ENCODE results near the gene FREY1. TPM values are rescaled to one million over a fixed set of nuclear protein-coding genes. Genes with fewer than 3 reads are reported as not detected.

Gene FREY1
- total and polyA plus RNA-seq, 5 donors from 2014 or later, result 1.8 TPM; not detected in 4

GRCh38 chr11:45921561-45922424 lies 14.7 kb upstream of the FREY1 start:
- Histone ChIP-seq H3K9me3 (ENCODE audit: control insufficient read depth in 2 of 2, low read length in 2 of 2) (no peaks in the 10 kb centered on the region), H3K4me1 (ENCODE audit: control insufficient read depth, insufficient read depth, low read length, poor library complexity, severe bottlenecking) (peaks cover 49% of the 10 kb centered on the region), H3K27ac (ENCODE audit: insufficient read depth, low read length, poor library complexity, severe bottlenecking) (peak overlapping the region; percentile 14), H3K27me3 (ENCODE audit: control insufficient read depth, insufficient read depth, low read length) (no peaks in the 10 kb centered on the region), H3K36me3 (ENCODE audit: control insufficient read depth, insufficient read depth, low read length) (no peaks in the 10 kb centered on the region), H3K4me3 (ENCODE audit: low read depth, low read length) (no peak overlapping the region)
- Mint-ChIP-seq H3K36me3 (peaks cover 3% of the 10 kb centered on the region), H3K27ac (peak overlapping the region in 1 of 3 donors; percentile 88), H3K4me3 (peak overlapping the region; percentile 93 to 97 (median 94)), H3K27me3 (peaks cover 37% of the 10 kb centered on the region), H3K4me1 (peaks cover 0 to 60% (median 28%) of the 10 kb centered on the region in 4 donors), H3K9me3 (peaks cover 0 to 2% (median 0%) of the 10 kb centered on the region in 7 donors)
- ATAC-seq (ENCODE audit: low read depth in 2 of 2), result no peak
- peak in 1 of 3 donors; percentile 20 for DNase-seq

GRCh38 chr11:45920531-45921477 lies 13.7 kb upstream of the FREY1 start:
- H3K4me1 ChIP-seq (ENCODE audit: control insufficient read depth, insufficient read depth, low read length, poor library complexity, severe bottlenecking), result peaks cover 58% of the 10 kb centered on the region
- H3K27me3 ChIP-seq (ENCODE audit: control insufficient read depth, insufficient read depth, low read length), result no peaks in the 10 kb centered on the region
- H3K4me3 ChIP-seq (ENCODE audit: low read depth, low read length), result no peak overlapping the region
- Mint-ChIP-seq H3K27me3 (peaks cover 37% of the 10 kb centered on the region), H3K4me1 (peaks cover 0 to 70% (median 36%) of the 10 kb centered on the region in 4 donors), H3K9me3 (peaks cover 0 to 2% (median 0%) of the 10 kb centered on the region in 7 donors), H3K27ac (no peak overlapping the region), H3K36me3 (peaks cover 3% of the 10 kb centered on the region), H3K4me3 (peak overlapping the region; percentile 93 to 97 (median 94))
- H3K9me3 ChIP-seq (ENCODE audit: control insufficient read depth in 2 of 2, low read length in 2 of 2), result no peaks in the 10 kb centered on the region
- peaks cover 3% of the 10 kb centered on the region for H3K36me3 ChIP-seq (ENCODE audit: control insufficient read depth, insufficient read depth, low read length)
- DNase-seq (no peak), ATAC-seq (ENCODE audit: low read depth in 2 of 2) (no peak)
- no peak overlapping the region for H3K27ac ChIP-seq (ENCODE audit: insufficient read depth, low read length, poor library complexity, severe bottlenecking)

- peak overlapping the region in 2 of 3 donors; percentile 32 to 93 for H3K27ac Mint-ChIP-seq
- ATAC-seq (ENCODE audit: low read depth in 2 of 2) (no peak), DNase-seq (no peak)
- H3K27me3 ChIP-seq (ENCODE audit: control insufficient read depth, insufficient read depth, low read length), result no peaks in the 10 kb centered on the region
- peaks cover 12% of the 10 kb centered on the region for H3K36me3 ChIP-seq (ENCODE audit: control insufficient read depth, insufficient read depth, low read length)
- no peak overlapping the region for H3K4me3 ChIP-seq (ENCODE audit: low read depth, low read length)
- peaks cover 3% of the 10 kb centered on the region for H3K36me3 Mint-ChIP-seq
- H3K4me3 Mint-ChIP-seq, result peak overlapping the region; percentile 93 to 99 (median 96)
- peaks cover 0 to 75% (median 38%) of the 10 kb centered on the region in 4 donors for H3K4me1 Mint-ChIP-seq
- peaks cover 37% of the 10 kb centered on the region for H3K27me3 Mint-ChIP-seq
- peaks cover 0 to 2% (median 0%) of the 10 kb centered on the region in 7 donors for H3K9me3 Mint-ChIP-seq
- no peak overlapping the region for H3K27ac ChIP-seq (ENCODE audit: insufficient read depth, low read length, poor library complexity, severe bottlenecking)
- H3K9me3 ChIP-seq (ENCODE audit: control insufficient read depth in 2 of 2, low read length in 2 of 2), result no peaks in the 10 kb centered on the region
- peaks cover 62% of the 10 kb centered on the region for H3K4me1 ChIP-seq (ENCODE audit: control insufficient read depth, insufficient read depth, low read length, poor library complexity, severe bottlenecking)
These were observed 12.9 kb upstream of the FREY1 start for GRCh38 chr11:45919806-45920530.

- DNase-seq (peak in 1 of 3 donors; percentile 38), ATAC-seq (ENCODE audit: low read depth in 2 of 2) (no peak)
- Histone ChIP-seq H3K9me3 (ENCODE audit: control insufficient read depth in 2 of 2, low read length in 2 of 2) (no peaks in the 10 kb centered on the region), H3K27me3 (ENCODE audit: control insufficient read depth, insufficient read depth, low read length) (no peaks in the 10 kb centered on the region), H3K27ac (ENCODE audit: insufficient read depth, low read length, poor library complexity, severe bottlenecking) (peak overlapping the region; percentile 95), H3K4me3 (ENCODE audit: low read depth, low read length) (peak overlapping the region; percentile 84), H3K4me1 (ENCODE audit: control insufficient read depth, insufficient read depth, low read length, poor library complexity, severe bottlenecking) (peaks cover 62% of the 10 kb centered on the region), H3K36me3 (ENCODE audit: control insufficient read depth, insufficient read depth, low read length) (peaks cover 20% of the 10 kb centered on the region)
- Mint-ChIP-seq H3K27ac (peak overlapping the region; percentile 93 to 100 (median 99)), H3K27me3 (peaks cover 29% of the 10 kb centered on the region), H3K36me3 (peaks cover under 1% of the 10 kb centered on the region), H3K9me3 (peaks cover 0 to 2% (median 0%) of the 10 kb centered on the region in 7 donors), H3K4me1 (peaks cover 0 to 70% (median 33%) of the 10 kb centered on the region in 4 donors), H3K4me3 (peak overlapping the region; percentile 93 to 99 (median 96))
These were observed 12.0 kb upstream of the FREY1 start for GRCh38 chr11:45918962-45919675.

GRCh38 chr11:45918331-45918941 lies 11.4 kb upstream of the FREY1 start:
- H3K4me3 Mint-ChIP-seq, result peak overlapping the region; percentile 93 to 99 (median 96)
- peak; percentile 33 to 67 (median 63) for DNase-seq
- H3K27ac Mint-ChIP-seq, result peak overlapping the region; percentile 93 to 100 (median 99)
- H3K27me3 Mint-ChIP-seq, result peaks cover 26% of the 10 kb centered on the region
- H3K36me3 Mint-ChIP-seq, result no peaks in the 10 kb centered on the region
- peaks cover 0 to 66% (median 32%) of the 10 kb centered on the region in 4 donors for H3K4me1 Mint-ChIP-seq
- H3K4me1 ChIP-seq (ENCODE audit: control insufficient read depth, insufficient read depth, low read length, poor library complexity, severe bottlenecking), result peaks cover 62% of the 10 kb centered on the region
- ATAC-seq (ENCODE audit: low read depth in 2 of 2), result no peak
- H3K4me3 ChIP-seq (ENCODE audit: low read depth, low read length), result peak overlapping the region; percentile 84
- peak overlapping the region; percentile 95 for H3K27ac ChIP-seq (ENCODE audit: insufficient read depth, low read length, poor library complexity, severe bottlenecking)
- H3K9me3 Mint-ChIP-seq, result peaks cover 0 to 2% (median 0%) of the 10 kb centered on the region in 7 donors
- H3K36me3 ChIP-seq (ENCODE audit: control insufficient read depth, insufficient read depth, low read length), result peaks cover 27% of the 10 kb centered on the region
- no peaks in the 10 kb centered on the region for H3K9me3 ChIP-seq (ENCODE audit: control insufficient read depth in 2 of 2, low read length in 2 of 2)
- no peaks in the 10 kb centered on the region for H3K27me3 ChIP-seq (ENCODE audit: control insufficient read depth, insufficient read depth, low read length)

- H3K4me1 ChIP-seq (ENCODE audit: control insufficient read depth, insufficient read depth, low read length, poor library complexity, severe bottlenecking), result peaks cover 56% of the 10 kb centered on the region
- H3K9me3 ChIP-seq (ENCODE audit: control insufficient read depth in 2 of 2, low read length in 2 of 2), result no peaks in the 10 kb centered on the region
- Mint-ChIP-seq H3K4me3 (peak within 1 kb of the TSS; percentile 93 to 99 (median 96)), H3K27ac (peak within 1 kb of the TSS; percentile 93 to 100 (median 99)), H3K36me3 (no peaks in the 10 kb centered on the region), H3K9me3 (peaks cover 0 to 2% (median 0%) of the 10 kb centered on the region in 7 donors), H3K4me1 (peaks cover 0 to 63% (median 32%) of the 10 kb centered on the region in 4 donors), H3K27me3 (peaks cover 22% of the 10 kb centered on the region)
- ATAC-seq (ENCODE audit: low read depth in 2 of 2), result peak; percentile 92 to 94
- H3K27ac ChIP-seq (ENCODE audit: insufficient read depth, low read length, poor library complexity, severe bottlenecking), result peak within 1 kb of the TSS; percentile 95
- peak within 1 kb of the TSS; percentile 88 for H3K4me3 ChIP-seq (ENCODE audit: low read depth, low read length)
- DNase-seq, result peak; percentile 95 to 99 (median 98)
- H3K27me3 ChIP-seq (ENCODE audit: control insufficient read depth, insufficient read depth, low read length), result no peaks in the 10 kb centered on the region
- peaks cover 34% of the 10 kb centered on the region for H3K36me3 ChIP-seq (ENCODE audit: control insufficient read depth, insufficient read depth, low read length)
These were observed 10.7 kb upstream of the FREY1 start, which contains the start of gene PEX16 for GRCh38 chr11:45917623-45918330. Gene PEX16 (minus strand): TSS chr11:45917877. CDS start chr11:45917811, 66 bp downstream.
